ENCODE measurements around the gene PIGN.

Gene PIGN

GRCh38 chr18:62183578-62184195, 3.2 kb downstream of the PIGN start:
- H3K27me3 ChIP-seq (replicated peaks in 2 of 5; ENCODE audit: control insufficient read depth in 4 of 5, insufficient read depth in 5 of 5, low read length in 4 of 5), result no peaks in the 10 kb centered on the region
- ChIA-PET POLR2A (no interaction called here), CTCF (interaction anchor here (0.6 to 9.5 kb wide), 14 partner anchors 9 to 799 kb away, joined by 3 to 132 read pairs (median 4); no protein-coding TSS in a partner anchor)
- H3K27ac ChIP-seq (ENCODE audit: insufficient read depth in 1 of 2, low read depth in 1 of 2, low read length in 2 of 2, poor library complexity in 1 of 2, severe bottlenecking in 2 of 2), result no peak overlapping the region
- H3K9me3 ChIP-seq (ENCODE audit: control extremely low read depth in 1 of 5, control insufficient read depth in 4 of 5, insufficient read depth in 2 of 5, low read depth in 1 of 5, low read length in 4 of 5), result no peaks in the 10 kb centered on the region
- H3K4me1 ChIP-seq (ENCODE audit: control extremely low read depth in 1 of 4, control insufficient read depth in 4 of 4, insufficient read depth in 4 of 4, low read length in 3 of 4), result peaks cover 6 to 23% (median 10%) of the 10 kb centered on the region in 4 experiments
- H3K4me3 ChIP-seq (ENCODE audit: control insufficient read depth in 1 of 7, extremely low read depth in 1 of 7, insufficient read depth in 4 of 7, low read depth in 2 of 7, low read length in 6 of 7), result no peak overlapping the region
- DNase-seq, result peak; percentile 71 to 86 (median 80)
- peaks cover 0 to 2% (median 0%) of the 10 kb centered on the region in 4 experiments for H3K36me3 ChIP-seq (ENCODE audit: control insufficient read depth in 4 of 4, insufficient read depth in 4 of 4, low read length in 3 of 4)
- WGBS (ENCODE audit: insufficient coverage), result no CpG with 5 or more reads among the region's 2 CpGs

GRCh38 chr18:62182220-62182619, 4.6 kb downstream of the PIGN start:
- Histone ChIP-seq H3K36me3 (ENCODE audit: control insufficient read depth in 4 of 4, insufficient read depth in 4 of 4, low read length in 3 of 4) (peaks cover 0 to 5% (median 1%) of the 10 kb centered on the region in 4 experiments), H3K4me3 (ENCODE audit: control insufficient read depth in 1 of 7, extremely low read depth in 1 of 7, insufficient read depth in 4 of 7, low read depth in 2 of 7, low read length in 6 of 7) (no peak overlapping the region), H3K9me3 (ENCODE audit: control extremely low read depth in 1 of 5, control insufficient read depth in 4 of 5, insufficient read depth in 2 of 5, low read depth in 1 of 5, low read length in 4 of 5) (no peaks in the 10 kb centered on the region), H3K27me3 (replicated peaks in 2 of 5; ENCODE audit: control insufficient read depth in 4 of 5, insufficient read depth in 5 of 5, low read length in 4 of 5) (no peaks in the 10 kb centered on the region), H3K4me1 (ENCODE audit: control extremely low read depth in 1 of 4, control insufficient read depth in 4 of 4, insufficient read depth in 4 of 4, low read length in 3 of 4) (peaks cover 0 to 25% (median 8%) of the 10 kb centered on the region in 4 experiments), H3K27ac (ENCODE audit: insufficient read depth in 1 of 2, low read depth in 1 of 2, low read length in 2 of 2, poor library complexity in 1 of 2, severe bottlenecking in 2 of 2) (no peak overlapping the region)
- CTCF ChIA-PET, result interaction anchor here (1.1 to 9.5 kb wide), 7 partner anchors 8 to 402 kb away, joined by 3 to 132 read pairs (median 4); no protein-coding TSS in a partner anchor
- 89% methylated on average over 3 of the region's 3 CpGs for WGBS (ENCODE audit: insufficient coverage)
- peak in 1 of 3 donors; percentile 18 for DNase-seq
- POLR2A ChIA-PET, result no interaction called here

GRCh38 chr18:62179213-62179612, 7.6 kb downstream of the PIGN start:
- Histone ChIP-seq H3K36me3 (ENCODE audit: control insufficient read depth in 4 of 4, insufficient read depth in 4 of 4, low read length in 3 of 4) (peaks cover 0 to 6% (median 3%) of the 10 kb centered on the region in 4 experiments), H3K4me1 (ENCODE audit: control extremely low read depth in 1 of 4, control insufficient read depth in 4 of 4, insufficient read depth in 4 of 4, low read length in 3 of 4) (peaks cover 0 to 10% (median 3%) of the 10 kb centered on the region in 4 experiments), H3K9me3 (ENCODE audit: control extremely low read depth in 1 of 5, control insufficient read depth in 4 of 5, insufficient read depth in 2 of 5, low read depth in 1 of 5, low read length in 4 of 5) (peaks cover 0 to 2% (median 0%) of the 10 kb centered on the region in 5 experiments), H3K27ac (ENCODE audit: insufficient read depth in 1 of 2, low read depth in 1 of 2, low read length in 2 of 2, poor library complexity in 1 of 2, severe bottlenecking in 2 of 2) (no peak overlapping the region), H3K27me3 (replicated peaks in 2 of 5; ENCODE audit: control insufficient read depth in 4 of 5, insufficient read depth in 5 of 5, low read length in 4 of 5) (no peaks in the 10 kb centered on the region), H3K4me3 (ENCODE audit: control insufficient read depth in 1 of 7, extremely low read depth in 1 of 7, insufficient read depth in 4 of 7, low read depth in 2 of 7, low read length in 6 of 7) (no peak overlapping the region)
- ChIA-PET POLR2A (no interaction called here), CTCF (interaction anchor here (1.1 to 9.5 kb wide), 2 partner anchors 12 to 69 kb away, joined by 3 to 132 read pairs; no protein-coding TSS in a partner anchor)
- no peak for DNase-seq
- WGBS (ENCODE audit: insufficient coverage), result 100% methylated on average over 4 of the region's 4 CpGs

- WGBS (ENCODE audit: insufficient coverage), result 17% methylated on average over 2 of the region's 3 CpGs
- H3K36me3 ChIP-seq (ENCODE audit: control insufficient read depth in 4 of 4, insufficient read depth in 4 of 4, low read length in 3 of 4), result peaks cover 0 to 6% (median 3%) of the 10 kb centered on the region in 4 experiments
- ChIA-PET POLR2A (interaction anchor here (0.6 kb wide), 1 partner anchor 1242 kb away, joined by 4 read pairs; no protein-coding TSS in a partner anchor), CTCF (no interaction called here)
- H3K4me3 ChIP-seq (ENCODE audit: control insufficient read depth in 1 of 7, extremely low read depth in 1 of 7, insufficient read depth in 4 of 7, low read depth in 2 of 7, low read length in 6 of 7), result peak overlapping the region in 1 of 7 experiments; percentile 10
- H3K27ac ChIP-seq (ENCODE audit: insufficient read depth in 1 of 2, low read depth in 1 of 2, low read length in 2 of 2, poor library complexity in 1 of 2, severe bottlenecking in 2 of 2), result no peak overlapping the region
- H3K9me3 ChIP-seq (ENCODE audit: control extremely low read depth in 1 of 5, control insufficient read depth in 4 of 5, insufficient read depth in 2 of 5, low read depth in 1 of 5, low read length in 4 of 5), result peaks cover 0 to 2% (median 0%) of the 10 kb centered on the region in 5 experiments
- peak in 1 of 3 donors; percentile 9 for DNase-seq
- peaks cover 0 to 7% (median 3%) of the 10 kb centered on the region in 4 experiments for H3K4me1 ChIP-seq (ENCODE audit: control extremely low read depth in 1 of 4, control insufficient read depth in 4 of 4, insufficient read depth in 4 of 4, low read length in 3 of 4)
- no peaks in the 10 kb centered on the region for H3K27me3 ChIP-seq (replicated peaks in 2 of 5; ENCODE audit: control insufficient read depth in 4 of 5, insufficient read depth in 5 of 5, low read length in 4 of 5)
Measured at GRCh38 chr18:62177271-62177670, 9.6 kb downstream of the PIGN start.

DNA sequence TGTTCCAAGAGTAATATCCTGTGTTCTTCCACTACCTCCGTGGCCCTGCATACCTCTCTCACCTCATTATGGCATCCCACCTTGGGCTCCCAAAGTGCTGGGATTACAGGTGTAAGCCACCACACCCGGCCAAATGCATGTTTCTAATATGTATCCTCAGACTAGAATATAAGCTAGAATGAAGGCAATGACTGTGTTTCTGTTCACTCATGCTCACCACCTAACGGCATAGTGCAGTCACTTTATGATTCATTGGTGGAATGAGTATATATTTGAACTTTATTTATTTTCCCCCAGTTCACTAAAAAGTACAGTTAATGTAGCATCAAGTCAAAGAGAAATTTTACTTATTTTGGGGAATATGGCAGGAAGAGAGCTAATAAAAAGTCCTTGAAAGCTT, 11.3 kb downstream of the PIGN start:
- H3K4me3 ChIP-seq (ENCODE audit: control insufficient read depth in 1 of 7, extremely low read depth in 1 of 7, insufficient read depth in 4 of 7, low read depth in 2 of 7, low read length in 6 of 7), result no peak overlapping the region
- no peak for DNase-seq
- peaks cover 0 to 2% (median 0%) of the 10 kb centered on the region in 5 experiments for H3K9me3 ChIP-seq (ENCODE audit: control extremely low read depth in 1 of 5, control insufficient read depth in 4 of 5, insufficient read depth in 2 of 5, low read depth in 1 of 5, low read length in 4 of 5)
- POLR2A ChIA-PET, result no interaction called here
- CTCF ChIA-PET, result interaction anchor here (1.8 to 3.1 kb wide), 3 partner anchors 10 to 75 kb away, joined by 6 to 8 read pairs (median 7); partner anchors contain the start of genes PIGN and RELCH
- 100% methylated on average over 1 of the region's 3 CpGs for WGBS (ENCODE audit: insufficient coverage)
- H3K4me1 ChIP-seq (ENCODE audit: control extremely low read depth in 1 of 4, control insufficient read depth in 4 of 4, insufficient read depth in 4 of 4, low read length in 3 of 4), result peaks cover 0 to 7% (median 3%) of the 10 kb centered on the region in 4 experiments
- H3K36me3 ChIP-seq (ENCODE audit: control insufficient read depth in 4 of 4, insufficient read depth in 4 of 4, low read length in 3 of 4), result peaks cover 0 to 6% (median 3%) of the 10 kb centered on the region in 4 experiments
- H3K27me3 ChIP-seq (replicated peaks in 2 of 5; ENCODE audit: control insufficient read depth in 4 of 5, insufficient read depth in 5 of 5, low read length in 4 of 5), result no peaks in the 10 kb centered on the region
- H3K27ac ChIP-seq (ENCODE audit: insufficient read depth in 1 of 2, low read depth in 1 of 2, low read length in 2 of 2, poor library complexity in 1 of 2, severe bottlenecking in 2 of 2), result no peak overlapping the region

DNA sequence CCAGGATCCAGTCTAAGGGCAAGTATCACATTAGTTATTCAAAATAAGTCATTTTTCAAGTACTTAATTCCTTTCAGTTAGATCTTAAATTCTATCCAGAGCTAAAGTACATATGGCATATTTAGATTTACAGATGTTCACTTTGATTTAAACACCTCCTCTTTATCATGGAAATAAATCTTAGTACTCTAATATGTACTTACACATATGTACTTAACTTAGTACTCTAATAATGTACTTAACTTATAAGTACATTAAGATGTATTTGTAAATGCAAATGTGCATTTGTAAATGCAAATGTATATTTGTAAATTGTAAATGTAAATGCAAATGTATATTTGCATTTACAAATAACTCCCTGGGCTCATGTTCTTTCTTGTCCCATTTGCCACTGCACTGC, 14.6 kb downstream of the PIGN start:
- CTCF ChIA-PET, result no interaction called here

DNA sequence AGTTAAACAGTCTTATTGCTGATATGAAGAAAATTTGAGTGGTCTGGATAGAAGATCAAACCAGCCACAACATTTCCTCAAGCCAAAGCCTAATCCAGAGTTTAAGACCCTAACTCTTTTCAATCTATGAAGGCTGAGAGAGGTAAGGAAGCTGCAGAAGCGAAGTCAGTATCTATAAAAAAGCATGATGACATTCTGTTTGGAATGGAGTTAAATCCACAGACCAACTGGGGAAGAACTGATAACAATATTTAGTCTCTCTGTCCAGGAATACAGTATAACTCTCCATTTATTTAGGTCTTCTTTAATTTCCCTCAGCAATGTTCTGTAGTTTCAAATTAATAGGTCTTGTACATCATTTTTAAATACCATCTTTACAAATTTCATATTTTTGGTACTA, 16.0 kb downstream of the PIGN start:
- Histone ChIP-seq H3K27me3 (replicated peaks in 2 of 5; ENCODE audit: control insufficient read depth in 4 of 5, insufficient read depth in 5 of 5, low read length in 4 of 5) (no peaks in the 10 kb centered on the region), H3K4me3 (ENCODE audit: control insufficient read depth in 1 of 7, extremely low read depth in 1 of 7, insufficient read depth in 4 of 7, low read depth in 2 of 7, low read length in 6 of 7) (no peak overlapping the region), H3K27ac (ENCODE audit: insufficient read depth in 1 of 2, low read depth in 1 of 2, low read length in 2 of 2, poor library complexity in 1 of 2, severe bottlenecking in 2 of 2) (no peak overlapping the region), H3K36me3 (ENCODE audit: control insufficient read depth in 4 of 4, insufficient read depth in 4 of 4, low read length in 3 of 4) (peaks cover 0 to 4% (median 1%) of the 10 kb centered on the region in 4 experiments), H3K9me3 (ENCODE audit: control extremely low read depth in 1 of 5, control insufficient read depth in 4 of 5, insufficient read depth in 2 of 5, low read depth in 1 of 5, low read length in 4 of 5) (peaks cover 0 to 2% (median 0%) of the 10 kb centered on the region in 5 experiments), H3K4me1 (ENCODE audit: control extremely low read depth in 1 of 4, control insufficient read depth in 4 of 4, insufficient read depth in 4 of 4, low read length in 3 of 4) (no peaks in the 10 kb centered on the region)
- CTCF ChIA-PET, result no interaction called here
- POLR2A ChIA-PET, result no interaction called here
- no peak for DNase-seq
- WGBS (ENCODE audit: insufficient coverage), result no CpG with 5 or more reads among the region's 1 CpG

More for the DNA sequence above, 14.6 kb downstream of the PIGN start:
- no peaks in the 10 kb centered on the region for H3K27me3 ChIP-seq (replicated peaks in 2 of 5; ENCODE audit: control insufficient read depth in 4 of 5, insufficient read depth in 5 of 5, low read length in 4 of 5)
- DNase-seq, result no peak
- peaks cover 0 to 3% (median 0%) of the 10 kb centered on the region in 5 experiments for H3K9me3 ChIP-seq (ENCODE audit: control extremely low read depth in 1 of 5, control insufficient read depth in 4 of 5, insufficient read depth in 2 of 5, low read depth in 1 of 5, low read length in 4 of 5)
- peaks cover 0 to 4% (median 0%) of the 10 kb centered on the region in 4 experiments for H3K36me3 ChIP-seq (ENCODE audit: control insufficient read depth in 4 of 4, insufficient read depth in 4 of 4, low read length in 3 of 4)
- H3K27ac ChIP-seq (ENCODE audit: insufficient read depth in 1 of 2, low read depth in 1 of 2, low read length in 2 of 2, poor library complexity in 1 of 2, severe bottlenecking in 2 of 2), result no peak overlapping the region
- no peak overlapping the region for H3K4me3 ChIP-seq (ENCODE audit: control insufficient read depth in 1 of 7, extremely low read depth in 1 of 7, insufficient read depth in 4 of 7, low read depth in 2 of 7, low read length in 6 of 7)
- POLR2A ChIA-PET, result no interaction called here
- H3K4me1 ChIP-seq (ENCODE audit: control extremely low read depth in 1 of 4, control insufficient read depth in 4 of 4, insufficient read depth in 4 of 4, low read length in 3 of 4), result peaks cover 0 to under 1% (median 0%) of the 10 kb centered on the region in 4 experiments
